Prostate gland (tissue), 2 donors: ENCODE results near the gene GTF2H2C. TPM values are rescaled to one million over a fixed set of nuclear protein-coding genes. Genes with fewer than 3 reads are reported as not detected.

ENCODE experiments used
- DNase-seq: peaks from one replicate; pipeline ENCODE4 v3.0.0-alpha.2; 2019; ENCODE audit warnings: low spot score
- H3K27ac ChIP-seq, 2 donors: fragments of 200-600 bp; sonication (generic); 2 replicates each; pipeline ENCODE4 v1.5.1; 2017 to 2019
- H3K27me3 ChIP-seq: fragments of 200-600 bp; sonication (generic); replicated peaks from 2 replicates; pipeline ENCODE4 v1.5.1; 2019; ENCODE audit not compliant: insufficient read depth
- H3K36me3 ChIP-seq, 2 donors: fragments of 200-600 bp; sonication (generic); 1 replicate in 1 of 2; 2 replicates in 1 of 2; pipeline versions ENCODE4 v1.5.1 to v1.8.1; 2017 to 2019
- H3K4me1 ChIP-seq: fragments of 200-600 bp; sonication (generic); replicated peaks from 2 replicates; pipeline ENCODE4 v1.5.1; 2019
- H3K4me3 ChIP-seq, 2 donors: fragments of 200-600 bp; sonication (generic); 2 replicates each; pipeline ENCODE4 v1.5.1; 2017 to 2019
- H3K9me3 ChIP-seq: fragments of 200-600 bp; sonication (generic); 2 replicates; pipeline ENCODE4 v1.5.1; 2017
- POLR2A ChIP-seq: fragments of 450-650 bp; IDR thresholded peaks from one replicate; pipeline ENCODE4 v1.6.1; 2016; ENCODE audit warnings: antibody characterized with exemption, mild to moderate bottlenecking
- POLR2AphosphoS5 ChIP-seq: sonication (generic); formaldehyde crosslinking; IDR thresholded peaks from one replicate; pipeline ENCODE4 v1.6.1; 2017; ENCODE audit warnings: antibody characterized with exemption
- WGBS: methylation state at CpG from one replicate; pipeline ENCODE4 v1.1.5; 2018; 5-methylcytosine and 5-hydroxymethylcytosine counted together
- intact Hi-C: fragments of 100-400 bp; cut with DNase I; formaldehyde crosslinking; loops from one replicate; pipeline ENCODE4 v1.14.2; 2022
- total RNA-seq, 2 donors: library from RNA; depleted of rRNA; stranded (reverse); fragments of >200 nt; gene quantifications; one replicate each; pipeline ENCODE4 v1.1.0, GENCODE V29; 2016
- TF ChIP-seq, protein P1 (sequence below), 4 experiments: fragments of 200-600 bp in 2 of 4; fragments of 450-650 bp in 2 of 4; sonication (generic) in 2 of 4; IDR thresholded peaks; 1 replicate in 3 of 4; 2 replicates in 1 of 4; pipeline ENCODE4 v1.5.1; 2016 to 2019; ENCODE audit warnings: antibody characterized with exemption in 4 of 4, mild to moderate bottlenecking in 2 of 4, moderate library complexity in 2 of 4

The GTF2H2C gene
- total RNA-seq, 2 donors from 2014 or later: 16.3 to 29.6 TPM

- DNase-seq: peak; percentile 36
Observed at GRCh38 chr5:69517763-69518212, 42.2 kb upstream of the GTF2H2C start.

GRCh38 chr5:69519285-69519684 is 40.7 kb upstream of the GTF2H2C start:
- Histone ChIP-seq H3K9me3 (no peaks in the 10 kb centered on the region), H3K36me3 (no peaks in the 10 kb centered on the region), H3K27me3 (no peaks in the 10 kb centered on the region), H3K27ac (peak overlapping the region; percentile 1 to 42), H3K4me1 (peaks cover 3% of the 10 kb centered on the region), H3K4me3 (no peak overlapping the region)
- TF ChIP-seq POLR2A (no peak), POLR2AphosphoS5 (no peak)
- TF ChIP-seq, protein P1, sequence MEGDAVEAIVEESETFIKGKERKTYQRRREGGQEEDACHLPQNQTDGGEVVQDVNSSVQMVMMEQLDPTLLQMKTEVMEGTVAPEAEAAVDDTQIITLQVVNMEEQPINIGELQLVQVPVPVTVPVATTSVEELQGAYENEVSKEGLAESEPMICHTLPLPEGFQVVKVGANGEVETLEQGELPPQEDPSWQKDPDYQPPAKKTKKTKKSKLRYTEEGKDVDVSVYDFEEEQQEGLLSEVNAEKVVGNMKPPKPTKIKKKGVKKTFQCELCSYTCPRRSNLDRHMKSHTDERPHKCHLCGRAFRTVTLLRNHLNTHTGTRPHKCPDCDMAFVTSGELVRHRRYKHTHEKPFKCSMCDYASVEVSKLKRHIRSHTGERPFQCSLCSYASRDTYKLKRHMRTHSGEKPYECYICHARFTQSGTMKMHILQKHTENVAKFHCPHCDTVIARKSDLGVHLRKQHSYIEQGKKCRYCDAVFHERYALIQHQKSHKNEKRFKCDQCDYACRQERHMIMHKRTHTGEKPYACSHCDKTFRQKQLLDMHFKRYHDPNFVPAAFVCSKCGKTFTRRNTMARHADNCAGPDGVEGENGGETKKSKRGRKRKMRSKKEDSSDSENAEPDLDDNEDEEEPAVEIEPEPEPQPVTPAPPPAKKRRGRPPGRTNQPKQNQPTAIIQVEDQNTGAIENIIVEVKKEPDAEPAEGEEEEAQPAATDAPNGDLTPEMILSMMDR (IDR thresholded peaks at IDR 0.05): no peak
- intact Hi-C loops: no loop called here
- no peak for DNase-seq
- 30% methylated on average over 2 of the region's 2 CpGs for WGBS

More at GRCh38 chr5:69517763-69518212, 42.2 kb upstream of the GTF2H2C start:
- Histone ChIP-seq H3K27me3 (no peaks in the 10 kb centered on the region), H3K27ac (peak overlapping the region in 1 of 2 donors; percentile 21), H3K4me1 (peaks cover 3% of the 10 kb centered on the region), H3K9me3 (no peaks in the 10 kb centered on the region), H3K36me3 (no peaks in the 10 kb centered on the region), H3K4me3 (no peak overlapping the region)
- intact Hi-C loops: no loop called here
- WGBS: 18% methylated on average over 4 of the region's 4 CpGs
- TF ChIP-seq POLR2AphosphoS5 (peak; percentile 79), POLR2A (no peak)

DNA sequence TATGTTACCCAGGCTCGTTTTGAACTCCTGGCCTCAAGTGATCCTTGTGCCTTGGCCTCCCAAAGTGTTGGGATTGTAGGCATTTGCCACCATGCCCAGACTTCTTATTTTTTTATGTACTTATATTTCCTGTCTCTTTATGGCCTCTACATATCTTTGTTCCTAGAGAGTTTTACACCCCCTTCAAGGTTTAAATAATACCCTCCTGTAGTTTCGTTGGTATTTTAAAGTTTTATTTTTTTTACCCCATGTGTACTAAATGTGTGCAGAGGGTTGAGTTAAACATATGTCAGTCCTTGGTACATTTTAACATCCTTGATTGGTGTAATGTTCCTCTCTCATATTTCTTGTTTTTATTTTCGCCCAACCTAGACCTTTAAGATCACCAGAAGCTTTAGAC is 38.0 kb upstream of the GTF2H2C start:
- DNase-seq: no peak
- no peaks in the 10 kb centered on the region for H3K27me3 ChIP-seq
- no peak overlapping the region for H3K27ac ChIP-seq
- H3K9me3 ChIP-seq: no peaks in the 10 kb centered on the region
- TF ChIP-seq, protein P1 (IDR thresholded peaks at IDR 0.05): no peak
- TF ChIP-seq POLR2AphosphoS5 (no peak), POLR2A (no peak)
- 84% methylated on average over 3 of the region's 3 CpGs for WGBS
- H3K4me1 ChIP-seq: peaks cover 3% of the 10 kb centered on the region
- intact Hi-C loops: no loop called here
- H3K4me3 ChIP-seq: no peak overlapping the region
- no peaks in the 10 kb centered on the region for H3K36me3 ChIP-seq

DNA sequence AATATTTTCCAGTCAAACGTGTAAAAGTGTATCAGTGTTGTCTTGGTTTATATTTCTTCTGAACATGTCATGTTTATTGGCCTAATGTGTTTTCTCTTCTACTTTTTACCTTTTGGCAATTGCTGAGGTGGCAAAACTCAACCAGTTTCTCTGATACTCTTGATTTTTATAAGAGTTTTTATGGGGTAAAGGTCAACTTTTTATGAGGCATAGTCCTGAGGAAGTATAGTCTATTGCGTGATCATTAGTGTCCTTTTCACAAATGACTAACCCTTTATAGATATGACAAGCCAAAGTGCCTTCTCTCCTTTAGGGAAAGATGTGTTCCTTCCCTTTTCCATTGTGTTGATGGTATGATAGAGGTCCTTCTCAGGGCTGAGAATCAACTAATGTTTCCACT is 34.5 kb upstream of the GTF2H2C start:
- intact Hi-C loops: no loop called here
- H3K4me1 ChIP-seq: no peaks in the 10 kb centered on the region
- H3K4me3 ChIP-seq: no peak overlapping the region
- H3K36me3 ChIP-seq: no peaks in the 10 kb centered on the region
- no peak for DNase-seq
- WGBS: 31% methylated on average over 2 of the region's 2 CpGs
- H3K9me3 ChIP-seq: no peaks in the 10 kb centered on the region
- TF ChIP-seq POLR2A: no peak
- TF ChIP-seq, protein P1 (IDR thresholded peaks at IDR 0.05): no peak
- no peak for TF ChIP-seq POLR2AphosphoS5
- H3K27me3 ChIP-seq: no peaks in the 10 kb centered on the region
- H3K27ac ChIP-seq: no peak overlapping the region

DNA sequence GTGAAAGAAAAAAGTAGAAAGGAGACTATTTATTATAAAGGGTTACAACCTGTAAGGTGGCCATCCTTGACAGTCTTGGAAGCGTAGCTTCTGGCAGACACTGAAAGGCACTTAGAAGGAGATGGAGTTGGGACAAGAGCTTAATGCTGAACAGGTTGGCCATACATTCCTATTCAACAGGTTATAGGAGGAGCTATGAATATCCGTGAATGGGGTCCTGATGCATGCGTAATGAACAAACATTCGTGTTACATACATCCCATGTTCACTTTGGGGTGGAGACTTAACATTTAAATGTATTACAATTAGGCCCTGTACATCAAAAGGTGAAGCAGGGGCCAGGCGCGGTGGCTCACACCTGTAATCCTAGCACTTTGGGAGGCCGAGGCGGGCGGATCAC is 33.3 kb upstream of the GTF2H2C start:
- no peak for DNase-seq
- no peaks in the 10 kb centered on the region for H3K36me3 ChIP-seq
- TF ChIP-seq POLR2A (no peak), POLR2AphosphoS5 (no peak)
- TF ChIP-seq, protein P1 (IDR thresholded peaks at IDR 0.05): no peak
- no peak overlapping the region for H3K4me3 ChIP-seq
- H3K27me3 ChIP-seq: no peaks in the 10 kb centered on the region
- no peaks in the 10 kb centered on the region for H3K4me1 ChIP-seq
- H3K9me3 ChIP-seq: no peaks in the 10 kb centered on the region
- no peak overlapping the region for H3K27ac ChIP-seq
- intact Hi-C loops: no loop called here
- 96% methylated on average over 9 of the region's 9 CpGs for whole genome bisulfite sequencing
